Fibroblast of lung (primary cell): ENCODE measurements around the gene SCD5.

ENCODE experiments used
- CTCF ChIP-seq, 2 donors: IDR thresholded peaks in 1 of 2; conservative IDR thresholded peaks in 1 of 2; 1 replicate in 1 of 2; 2 replicates in 1 of 2; pipeline ENCODE4 v1.5.1; 2011 to 2012; ENCODE audit warnings: low read length in 2 of 2, control low read depth in 1 of 2, inconsistent platforms in 1 of 2, low read depth in 1 of 2, mild to moderate bottlenecking in 1 of 2
- EZH2 ChIP-seq: IDR thresholded peaks from 2 replicates; pipeline ENCODE4 v1.5.1; 2012; ENCODE audit warnings: low read length, control low read depth, mild to moderate bottlenecking; ENCODE audit errors: missing control alignments

- TF ChIP-seq CTCF (conservative IDR thresholded peaks at IDR 0.05 in 1 of 2, IDR thresholded peaks at IDR 0.05 in 1 of 2; ENCODE audit: low read depth in 1 of 2, low read length in 2 of 2) (no peak), EZH2 (no peak)
These were observed 20.4 kb upstream of the SCD5 start for GRCh38 chr4:82818664-82819662.
